Inflammatory macrophage treated with lipopolysaccharide for 1 hour (primary cell): ENCODE measurements around the gene CRACR2A.

ENCODE experiments used
- DNase-seq, 2 donors: peaks; one replicate each; pipeline ENCODE4 v3.0.0-alpha.2; 2020 to 2022

CRACR2A gene

DNA sequence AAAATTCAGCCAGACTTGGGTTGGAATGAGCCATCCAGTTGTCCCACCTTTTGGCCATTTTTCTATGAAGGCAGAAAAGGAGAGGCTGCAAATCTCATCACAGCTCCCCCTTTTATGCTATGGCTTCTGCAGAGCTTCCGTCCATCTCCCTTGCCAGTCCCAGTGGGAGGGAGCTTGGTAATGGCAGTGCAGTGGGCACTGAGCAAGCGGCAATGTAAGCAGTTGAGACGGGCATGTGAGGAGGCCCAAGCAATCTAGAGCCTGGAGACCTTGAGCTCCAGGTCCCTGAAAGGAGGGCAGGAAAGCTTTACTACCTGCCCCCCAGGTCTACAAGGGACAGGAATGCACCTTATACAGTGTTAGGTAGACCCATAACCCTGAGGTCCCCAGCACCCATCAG is 73.1 kb downstream of the CRACR2A start:
- DNase-seq, result no peak

DNA sequence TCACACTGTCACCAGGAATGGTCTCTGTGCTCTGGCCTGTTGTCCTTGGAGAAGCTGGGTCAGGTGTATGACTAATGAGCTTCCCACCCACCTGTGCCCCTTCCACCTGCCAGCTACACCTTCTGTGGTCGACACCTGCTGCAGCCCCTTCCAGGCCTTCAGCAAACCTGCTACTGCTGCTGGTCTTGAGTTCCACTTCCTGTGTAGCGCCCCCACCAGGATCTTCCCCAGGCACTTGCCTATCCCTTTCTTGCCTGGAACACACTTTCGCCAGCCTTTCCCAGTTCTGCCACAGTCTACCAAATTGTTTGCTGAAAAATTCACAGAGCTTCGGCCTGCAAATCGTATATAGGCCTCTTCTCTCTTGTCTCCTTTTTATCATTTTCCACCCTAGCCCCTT is 75.3 kb downstream of the CRACR2A start:
- no peak for DNase-seq

DNA sequence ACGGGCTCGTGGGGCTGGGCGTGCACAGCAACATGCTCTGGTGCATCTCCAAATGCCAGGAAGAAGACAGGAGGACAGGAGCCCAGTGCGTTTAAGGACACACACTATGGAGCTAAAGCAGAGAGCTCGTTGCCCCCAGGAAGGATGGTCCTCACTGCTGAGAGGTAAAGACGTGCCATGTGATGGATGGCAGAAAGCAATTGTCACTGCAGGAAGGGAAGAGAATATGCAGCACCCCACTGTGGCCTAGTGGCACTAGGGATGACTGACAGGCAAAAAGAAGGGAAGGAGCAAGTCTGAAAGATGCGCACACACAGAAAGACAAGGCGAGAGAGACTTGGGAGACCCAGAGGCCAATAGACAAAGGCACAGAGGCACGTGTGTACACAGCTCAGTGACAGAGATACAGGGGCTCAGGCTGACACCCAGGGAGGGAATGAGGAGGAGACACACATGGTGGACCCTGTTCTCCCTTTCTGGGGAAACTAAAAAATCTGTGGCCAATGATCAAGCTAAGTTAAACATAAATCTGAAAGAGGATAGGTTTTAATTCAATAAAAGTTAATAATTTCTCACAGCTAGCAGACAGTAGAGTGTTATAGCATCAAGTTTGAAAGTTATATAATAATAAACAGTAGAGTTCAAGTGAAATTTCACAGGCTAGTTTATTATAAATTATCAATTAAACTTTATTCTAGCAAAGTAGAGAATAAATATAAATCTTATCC is 78.8 kb downstream of the CRACR2A start:
- no peak for DNase-seq

DNA sequence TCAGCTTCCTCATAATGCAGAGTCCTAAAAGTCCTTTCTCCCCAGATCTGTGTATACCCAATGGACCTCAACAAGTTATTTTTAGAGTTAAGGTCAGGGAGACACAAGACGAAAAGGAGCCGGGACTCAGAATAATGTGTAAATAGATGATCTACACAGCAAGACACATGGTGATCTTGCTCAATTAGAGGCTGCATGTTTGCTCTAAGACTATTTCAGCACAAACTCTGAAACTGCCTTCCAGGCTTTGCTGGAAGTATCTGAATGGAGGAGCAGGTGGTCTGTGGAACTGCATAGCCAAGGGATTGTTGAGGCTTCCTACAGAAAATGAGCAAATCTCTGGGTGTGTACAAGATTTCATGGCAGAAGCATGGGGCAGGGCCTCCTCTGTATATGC is 80.8 kb downstream of the CRACR2A start:
- no peak for DNase-seq

DNA sequence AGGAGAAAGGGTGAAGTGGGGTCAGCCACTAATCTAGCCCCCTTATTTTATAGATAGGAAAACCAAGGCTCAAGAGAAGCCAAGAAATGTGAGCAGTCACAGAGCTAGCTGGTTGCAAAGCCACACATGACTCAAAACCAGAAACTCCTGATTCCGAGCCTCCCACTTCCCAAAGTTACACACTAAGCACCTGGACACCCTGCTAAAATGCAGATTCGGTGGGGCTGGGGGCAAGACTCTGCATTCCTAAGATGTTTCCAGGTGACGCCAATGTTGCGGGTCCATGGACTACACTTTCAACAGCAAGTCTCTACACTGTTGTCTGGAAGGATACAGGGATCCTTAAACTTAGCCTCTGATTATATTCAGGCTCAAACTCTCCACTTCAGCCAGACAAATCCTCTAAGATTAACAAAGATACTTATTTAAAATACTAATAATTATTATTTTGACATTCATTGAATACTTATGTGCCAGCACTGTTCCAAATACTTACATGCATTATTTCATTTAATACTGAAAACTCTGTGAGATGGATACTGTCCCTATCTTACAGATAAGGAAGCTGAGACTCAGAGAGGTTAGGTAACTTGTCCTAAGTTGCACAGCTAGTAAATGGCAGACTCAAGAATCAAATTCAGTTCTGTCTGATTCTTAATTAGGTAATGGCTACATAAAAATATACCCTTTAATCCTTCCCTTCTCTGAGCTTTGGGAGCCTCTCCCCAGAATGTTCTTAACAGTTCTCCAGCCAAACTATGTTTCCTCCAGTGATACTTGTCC is 81.4 kb downstream of the CRACR2A start:
- DNase-seq, result no peak

DNA sequence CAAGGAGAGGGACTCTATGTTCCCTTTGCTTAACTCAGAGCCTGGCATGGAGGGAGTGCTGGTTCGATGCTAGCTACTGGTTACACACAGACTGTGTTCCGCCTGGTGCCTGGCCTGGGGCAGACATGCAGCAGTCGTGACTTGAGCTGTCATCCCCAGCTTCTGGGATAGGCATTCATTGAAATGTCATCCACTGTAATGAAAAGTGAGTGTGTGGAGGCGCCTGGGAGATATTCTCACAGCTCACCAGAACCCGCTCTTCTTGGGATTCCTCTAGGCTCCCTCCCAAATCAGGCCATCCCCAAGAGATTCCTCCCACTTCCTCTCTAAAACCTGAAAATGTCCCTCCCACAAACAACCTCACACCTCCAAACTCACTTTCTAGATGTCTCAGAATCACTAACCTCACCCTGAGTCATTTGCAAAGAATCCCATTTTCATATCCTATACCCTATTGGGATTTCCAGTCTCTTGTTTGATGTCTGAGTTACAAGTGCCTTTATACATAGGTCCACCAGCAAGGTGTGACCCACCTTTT is 82.8 kb downstream of the CRACR2A start:
- DNase-seq, result no peak

DNA sequence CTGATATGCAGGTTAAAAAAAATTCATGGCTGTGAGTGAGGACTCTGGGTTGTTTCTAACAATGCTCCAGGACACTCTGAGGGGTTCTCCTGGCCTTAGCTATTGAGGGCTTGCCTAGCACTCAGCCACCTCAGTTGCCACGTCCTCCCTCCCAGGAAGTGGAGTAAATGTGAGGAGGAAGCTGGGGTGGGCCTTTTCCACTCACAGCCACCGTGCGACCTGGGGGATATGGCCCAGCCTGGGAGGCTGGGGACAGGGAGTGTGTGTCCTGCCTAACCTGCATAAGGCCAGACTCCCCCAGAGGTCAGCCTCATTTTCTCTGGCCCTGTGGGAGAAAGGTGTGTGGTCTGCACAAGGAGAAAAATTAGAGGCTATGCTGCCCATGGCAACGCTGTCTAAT is 83.3 kb downstream of the CRACR2A start:
- DNase-seq, result no peak

DNA sequence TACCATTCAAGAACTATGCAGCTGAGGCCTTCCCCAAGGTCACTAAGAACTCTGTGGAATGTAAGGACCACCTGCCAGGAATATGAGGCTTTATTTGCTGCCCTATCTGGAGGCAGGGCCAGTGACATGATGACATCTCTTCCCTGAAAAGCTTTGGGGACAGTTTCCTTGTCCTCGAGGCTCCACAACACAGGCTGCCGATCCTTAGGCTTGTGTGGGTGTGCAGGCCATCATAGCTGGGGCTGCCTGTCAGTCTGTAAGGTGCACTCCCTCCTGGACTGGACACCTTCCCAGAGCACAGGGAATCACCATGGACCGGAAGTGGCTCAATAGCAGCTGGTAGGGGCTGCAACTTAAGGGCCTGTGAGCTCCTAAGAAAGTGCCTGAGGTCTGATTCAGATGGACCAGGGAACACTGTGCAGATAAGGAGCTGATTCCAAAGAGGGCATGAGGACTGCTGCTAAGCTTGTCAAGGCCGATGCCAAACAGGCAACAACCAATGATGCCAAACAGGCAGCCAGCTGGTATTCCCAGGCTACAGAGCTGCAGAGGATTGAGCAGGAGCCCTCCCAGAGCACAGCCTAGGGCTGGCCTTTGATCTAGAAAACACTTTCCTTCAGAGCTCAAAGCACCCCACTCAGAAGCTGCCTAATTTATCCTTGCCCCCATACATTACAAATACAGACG is 84.3 kb downstream of the CRACR2A start:
- no peak for DNase-seq

DNA sequence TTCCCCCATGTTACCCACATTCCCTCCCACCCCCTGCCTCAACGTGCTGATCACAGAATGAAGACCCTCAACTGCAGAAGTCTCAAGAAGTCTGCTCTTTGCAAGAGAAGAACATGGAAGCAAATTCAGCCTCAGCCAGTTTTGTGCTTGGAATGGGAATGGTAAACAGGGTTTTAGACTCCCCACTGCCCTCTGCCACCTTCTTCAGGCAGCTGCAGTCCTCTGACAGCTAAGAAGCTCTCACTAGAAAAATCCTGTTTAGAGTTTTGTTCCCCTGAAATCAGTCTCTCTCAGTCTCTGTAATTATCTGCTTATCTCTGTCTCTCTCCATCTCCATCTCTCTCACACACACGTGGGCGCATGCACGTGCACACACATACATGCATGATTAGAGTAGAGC is 85.4 kb downstream of the CRACR2A start:
- no peak for DNase-seq

DNA sequence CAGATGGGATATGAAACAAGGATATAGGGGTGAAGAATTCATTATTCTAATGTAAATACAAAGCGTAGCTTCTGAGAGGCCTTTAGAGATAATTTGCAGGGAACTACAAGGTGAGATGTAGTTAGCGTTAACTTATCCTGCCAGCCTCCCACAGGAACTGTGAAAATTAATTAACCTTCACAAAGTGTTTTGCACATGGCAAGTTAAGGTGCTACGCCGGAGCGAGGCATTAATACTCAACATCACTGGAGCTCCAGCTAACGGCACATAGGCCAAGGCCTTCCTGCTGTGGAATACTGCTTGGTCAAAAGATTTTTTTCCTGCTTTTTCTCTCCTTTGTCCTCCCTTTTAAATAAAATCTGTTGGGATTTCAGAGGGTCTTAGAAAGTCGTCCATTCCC is 86.5 kb downstream of the CRACR2A start:
- no peak for DNase-seq

DNA sequence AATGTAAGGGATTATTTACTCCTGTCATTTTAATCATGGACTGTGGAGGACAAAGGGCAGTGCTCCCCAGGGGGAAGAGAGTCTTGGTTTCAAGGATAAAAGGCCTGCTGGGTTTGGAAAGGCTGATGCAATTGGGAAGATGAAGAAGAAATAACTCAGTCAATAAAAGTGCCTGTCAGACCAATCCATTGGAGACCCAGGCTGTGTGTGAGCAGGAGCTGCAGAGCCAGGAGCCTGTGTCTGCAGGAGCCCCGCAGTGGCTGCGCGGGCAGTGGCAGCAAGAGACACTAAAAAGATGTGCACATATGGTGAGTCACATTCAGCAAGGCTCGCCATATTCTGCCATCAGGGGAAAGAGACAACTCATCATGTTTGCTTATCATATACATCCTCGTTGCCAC is 90.4 kb downstream of the CRACR2A start:
- DNase-seq, result no peak

DNA sequence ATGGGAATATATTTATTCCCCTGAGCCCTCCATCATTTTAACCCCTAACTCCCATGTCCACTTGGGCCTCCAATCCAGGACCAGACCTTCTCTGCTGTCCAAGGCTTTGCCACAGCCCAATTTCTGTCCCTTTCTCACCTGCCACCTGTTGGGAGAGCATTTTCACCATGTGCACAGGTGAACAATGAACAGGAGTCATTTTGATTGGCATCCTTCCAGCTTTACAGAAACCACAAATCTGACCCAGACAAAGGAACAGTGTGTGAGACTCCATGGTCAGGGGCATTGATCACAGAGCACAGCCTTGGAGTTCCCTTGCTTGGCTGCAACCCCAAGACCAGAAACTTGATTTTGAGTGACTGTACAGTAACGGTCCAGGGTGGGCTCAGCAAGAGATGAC is 91.9 kb downstream of the CRACR2A start:
- DNase-seq, result no peak

DNA sequence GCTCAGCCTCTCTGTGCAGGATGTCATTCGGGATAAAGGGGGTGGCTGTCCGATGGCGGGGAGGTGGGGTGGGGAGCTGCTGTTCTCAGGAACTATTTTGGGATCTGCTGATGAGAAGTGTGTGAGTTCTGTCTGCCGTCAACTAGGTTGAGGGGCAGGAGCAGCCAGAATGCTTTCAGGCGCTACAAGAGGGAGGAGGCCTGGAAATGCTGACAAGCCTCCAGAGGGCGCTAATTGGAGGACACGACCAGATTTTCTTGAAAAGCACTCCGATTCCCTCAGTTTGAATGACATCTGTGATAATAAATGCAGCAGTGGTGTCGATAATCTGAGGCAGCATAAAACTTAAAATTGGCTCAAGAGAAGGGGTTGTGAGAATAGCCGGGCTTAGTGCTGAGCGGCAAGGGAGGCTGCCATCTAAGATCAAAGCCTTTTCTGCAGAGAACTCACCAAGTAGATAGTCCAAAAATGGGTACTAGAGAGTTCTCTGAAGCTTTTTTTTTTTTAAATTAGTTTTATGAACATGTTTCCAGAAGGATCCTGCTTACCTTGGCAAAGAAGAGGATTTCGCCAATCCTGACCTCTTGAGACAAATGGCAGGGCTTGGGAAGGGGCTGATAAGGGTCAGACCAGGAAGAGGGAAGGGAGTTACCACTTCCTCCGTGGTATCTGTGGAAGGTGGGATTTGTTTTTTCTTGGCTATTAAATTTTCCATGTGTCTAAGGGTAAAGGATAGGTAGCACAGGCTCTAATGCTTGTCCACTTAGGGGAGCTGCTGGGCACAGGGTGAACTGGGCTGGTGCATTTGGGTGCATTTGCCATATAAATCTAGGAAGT is 94.4 kb downstream of the CRACR2A start:
- peak in 1 of 2 donors; percentile 34 for DNase-seq

DNA sequence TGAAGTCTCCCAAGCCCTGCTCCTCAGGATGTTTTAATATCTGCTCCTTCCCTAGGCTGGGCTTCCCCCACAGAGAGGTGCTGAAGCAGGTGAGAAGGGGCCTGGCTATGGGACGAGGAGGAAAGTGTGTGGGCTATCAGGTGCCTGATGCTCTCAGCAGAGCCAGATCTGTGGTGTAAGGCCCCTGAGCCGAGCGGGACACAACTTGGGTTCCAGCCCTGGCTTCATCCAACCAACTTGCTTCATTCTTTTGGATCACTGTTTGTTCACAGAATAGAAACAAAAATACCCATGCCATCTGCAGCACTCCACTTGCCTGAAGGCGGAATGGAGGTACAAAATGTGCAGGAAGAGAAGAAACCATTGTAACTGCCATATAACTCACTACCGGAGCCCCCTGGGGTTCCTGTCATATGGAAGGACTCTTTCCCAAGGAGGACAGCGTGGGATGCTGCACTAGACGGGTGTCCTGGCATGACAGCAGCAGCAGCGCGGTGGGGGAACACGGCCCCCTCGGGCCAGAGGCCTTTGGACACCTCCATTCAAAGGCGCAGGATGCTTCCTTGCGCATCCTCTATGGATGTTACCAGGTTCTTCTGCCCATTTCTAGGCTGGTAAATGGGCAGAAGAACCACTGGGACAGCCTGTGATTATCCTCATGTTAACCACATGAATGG is 95.8 kb downstream of the CRACR2A start:
- DNase-seq, result no peak

DNA sequence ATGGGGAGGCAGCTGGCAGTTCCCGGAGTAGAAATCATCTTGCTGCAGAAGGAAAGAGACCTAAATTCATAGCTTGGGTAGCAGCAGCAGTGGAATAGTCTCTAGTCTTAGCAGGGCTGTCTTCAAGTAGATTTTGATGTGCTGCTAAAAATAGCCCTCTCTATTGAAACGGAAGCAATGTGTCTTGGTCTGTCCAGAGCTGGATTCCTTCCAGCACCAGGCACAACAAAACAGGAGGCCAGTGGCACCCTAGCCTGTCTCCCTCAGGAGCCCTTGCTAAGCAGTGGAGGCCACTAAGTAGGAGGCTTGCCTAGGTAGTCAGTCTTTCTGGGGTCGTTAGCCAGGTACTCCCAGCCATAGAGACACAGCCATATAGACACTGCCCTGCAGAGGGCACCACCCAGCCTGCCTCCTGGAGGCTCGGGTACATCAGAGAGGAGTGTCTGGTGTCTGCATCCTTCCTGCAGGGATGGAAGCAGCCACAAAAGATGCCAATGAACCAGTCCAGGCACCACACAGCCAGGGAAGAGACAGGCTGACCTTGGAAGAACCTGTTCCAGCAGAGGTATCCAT is 97.5 kb downstream of the CRACR2A start:
- DNase-seq, result no peak

DNA sequence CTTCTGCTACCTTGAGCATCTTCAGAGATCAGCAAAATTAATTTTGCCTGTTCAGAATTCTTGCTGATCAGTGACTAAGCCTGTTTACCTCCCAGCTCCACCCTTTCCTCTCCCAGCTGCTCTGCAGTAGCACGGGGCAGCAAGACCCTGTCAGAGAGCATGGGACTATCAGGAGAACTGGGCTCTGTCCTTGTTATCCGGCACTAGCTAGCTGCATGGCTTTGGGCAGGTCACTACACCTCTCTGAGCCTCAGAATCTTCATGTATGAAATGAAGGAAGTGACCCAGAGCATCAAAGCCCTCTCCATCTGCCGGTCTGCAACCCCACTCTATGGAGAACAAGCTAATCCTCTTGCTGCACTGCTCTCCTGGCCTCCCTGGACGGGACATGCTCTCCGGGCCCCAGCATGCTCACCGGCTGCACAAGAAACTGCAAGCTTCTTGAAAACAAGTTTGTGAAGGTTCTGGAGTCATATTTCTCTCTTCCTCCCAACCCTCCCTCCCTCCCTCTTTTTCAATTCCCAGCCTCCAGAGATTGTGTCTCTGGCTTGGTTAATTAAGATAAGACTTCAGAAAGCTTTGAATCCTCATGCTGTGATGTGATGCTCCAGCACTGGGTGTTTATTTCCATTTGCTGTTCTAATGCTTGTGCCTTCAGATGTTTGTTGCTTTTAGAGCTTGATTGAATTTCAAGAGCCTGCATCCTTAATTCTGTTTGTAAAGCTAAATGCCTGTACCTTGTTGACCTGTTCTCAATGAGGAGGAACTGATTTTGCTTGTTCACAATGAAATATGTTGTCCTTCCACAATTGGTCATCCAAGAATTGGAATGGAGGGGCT is 101.1 kb downstream of the CRACR2A start:
- DNase-seq, result no peak

DNA sequence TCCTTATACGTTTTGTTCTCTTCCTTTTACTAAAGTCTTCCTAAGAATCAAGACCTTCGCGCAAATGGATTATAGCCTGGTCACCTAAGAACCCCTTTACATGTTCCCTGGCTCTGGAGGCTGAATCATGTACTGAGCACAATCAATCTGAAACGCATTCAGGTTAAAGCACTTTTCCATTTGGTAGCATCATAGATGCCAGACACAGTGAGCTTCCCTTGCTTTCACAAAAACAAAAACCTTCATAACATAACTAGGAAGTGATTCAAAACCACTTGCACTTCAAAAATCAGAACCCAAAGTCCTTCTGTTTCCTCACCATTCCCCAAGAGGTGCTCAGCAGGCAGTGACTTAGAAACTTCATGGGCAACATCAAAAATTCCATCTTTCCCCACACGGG is 105.4 kb downstream of the CRACR2A start:
- no peak for DNase-seq

DNA sequence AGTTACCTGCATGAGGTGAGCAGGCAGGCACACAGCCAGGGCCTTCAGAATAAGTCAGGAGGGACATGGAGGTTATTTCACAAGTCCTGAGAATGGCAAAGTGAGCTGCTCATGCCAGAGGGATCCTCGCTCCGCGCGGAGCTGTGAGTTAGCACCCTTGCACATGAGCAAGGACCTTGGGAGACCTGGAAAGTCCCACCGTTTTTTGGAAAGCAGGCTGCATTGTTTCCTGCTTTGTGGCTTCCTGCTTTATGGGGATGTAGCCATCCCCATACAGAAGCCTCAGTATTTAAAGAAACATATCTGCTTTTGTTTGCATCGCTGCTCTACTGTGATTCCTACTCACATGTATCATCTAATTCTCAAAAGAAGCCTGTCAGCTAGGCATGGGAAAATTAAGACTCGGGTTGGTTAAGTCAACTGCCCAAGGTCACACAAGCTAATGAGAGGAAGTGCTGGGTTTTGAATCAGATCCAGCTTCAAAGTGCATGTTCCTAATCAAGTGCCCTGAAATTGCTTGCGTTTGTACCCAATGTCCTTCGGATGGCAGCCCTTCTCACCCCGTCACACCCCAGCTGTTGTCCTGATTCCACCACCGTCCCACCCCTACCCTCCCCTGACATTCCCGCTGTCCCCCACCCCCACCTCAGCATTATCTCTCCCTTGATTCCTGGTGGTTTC is 106.2 kb downstream of the CRACR2A start:
- DNase-seq, result no peak

DNA sequence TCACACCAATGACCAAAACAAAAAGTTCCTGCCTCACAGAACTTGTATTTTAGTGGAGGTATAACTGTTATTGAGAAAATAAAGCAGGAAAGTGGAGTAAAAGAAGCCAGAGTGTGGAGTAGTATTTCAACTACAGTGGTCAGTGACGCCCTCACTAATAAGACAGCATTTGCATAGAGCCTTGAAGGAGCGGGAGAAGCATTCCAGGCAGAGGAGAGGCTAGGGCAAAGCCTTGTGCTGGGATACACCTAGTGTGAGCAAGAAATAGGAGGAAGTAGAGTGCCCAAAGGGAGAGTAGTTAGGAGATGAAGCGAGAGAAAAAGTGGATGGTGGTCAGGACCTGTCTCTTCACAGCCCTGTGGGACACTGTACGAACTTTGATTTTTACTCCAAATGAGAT is 107.8 kb downstream of the CRACR2A start:
- DNase-seq, result no peak

DNA sequence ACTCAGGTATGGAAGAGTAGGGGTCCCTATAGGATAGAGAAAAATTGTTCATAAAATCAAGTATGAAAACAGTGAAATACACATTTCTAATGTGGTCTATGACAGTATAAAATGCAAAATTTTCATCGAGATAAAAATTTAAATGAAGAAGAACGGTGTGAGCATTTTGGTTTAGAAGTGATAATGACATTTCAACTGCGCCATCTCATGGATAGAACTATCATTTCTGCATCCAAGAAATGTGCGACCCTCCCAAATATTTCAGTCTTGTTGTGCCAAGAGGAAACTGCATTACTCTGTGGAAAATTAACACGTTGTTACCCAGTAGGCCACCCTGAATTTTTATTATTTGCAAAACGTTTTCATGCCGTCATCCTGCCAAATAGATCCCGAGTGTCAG is 108.8 kb downstream of the CRACR2A start:
- no peak for DNase-seq
